Subcutaneous adipose tissue (tissue), 4 donors: ENCODE results near the gene WWOX. TPM values are rescaled to one million over a fixed set of nuclear protein-coding genes. Genes with fewer than 3 reads are reported as not detected.

Source experiments
- CTCF ChIP-seq: fragments of 450-650 bp; IDR thresholded peaks from one replicate; pipeline ENCODE4 v1.5.1; 2016; ENCODE audit warnings: low read depth, mild to moderate bottlenecking, control low read depth, antibody characterized with exemption, moderate library complexity
- total RNA-seq, 4 donors: library from RNA; depleted of rRNA; stranded (reverse); fragments of >200 nt; gene quantifications; one replicate each; pipeline ENCODE4 v1.1.0, GENCODE V29; 2016

Gene WWOX
- total RNA-seq, 4 donors from 2014 or later: 31.4 to 67.8 (median 46.0) TPM

- TF ChIP-seq CTCF: no peak
These were observed 1056.0 kb downstream of the WWOX start for GRCh38 chr16:79155471-79155870.

- no peak for TF ChIP-seq CTCF
These were observed 1056.5 kb downstream of the WWOX start for GRCh38 chr16:79155904-79156303.

- TF ChIP-seq CTCF: no peak
These were observed 1057.3 kb downstream of the WWOX start for GRCh38 chr16:79156761-79157160.

GRCh38 chr16:79158337-79158736, 1058.9 kb downstream of the WWOX start:
- no peak for TF ChIP-seq CTCF

- no peak for TF ChIP-seq CTCF
These were observed 1060.0 kb downstream of the WWOX start for GRCh38 chr16:79159261-79160049.

GRCh38 chr16:79162977-79163376, 1063.5 kb downstream of the WWOX start:
- no peak for TF ChIP-seq CTCF

- TF ChIP-seq CTCF: no peak
These were observed 1064.4 kb downstream of the WWOX start for GRCh38 chr16:79163691-79164387.
